Mesothelial cell of epicardium (in vitro differentiated cells): ENCODE results near the gene SIN3B. TPM values are rescaled to one million over a fixed set of nuclear protein-coding genes. Genes with fewer than 3 reads are reported as not detected.

Experiments
- DNase-seq, 2 experiments: peaks; one replicate each; pipeline ENCODE4 v3.0.0; 2021; ENCODE audit warnings: low spot score in 2 of 2; ENCODE audit not compliant: unreplicated experiment in 2 of 2
- H3K27ac Mint-ChIP-seq: 2 replicates; pipeline ENCODE4 v1.8.0; 2021; ENCODE audit warnings: mixed read lengths
- H3K27me3 Mint-ChIP-seq: 2 replicates; pipeline ENCODE4 v1.8.0; 2021; ENCODE audit warnings: low read depth, mixed read lengths
- H3K36me3 Mint-ChIP-seq: 2 replicates; pipeline ENCODE4 v1.8.0; 2021; ENCODE audit warnings: mixed read lengths
- H3K4me1 Mint-ChIP-seq: 2 replicates; pipeline ENCODE4 v1.8.0; 2021; ENCODE audit warnings: mixed read lengths
- H3K4me3 Mint-ChIP-seq: 2 replicates; pipeline ENCODE4 v1.8.0; 2021; ENCODE audit warnings: mild to moderate bottlenecking, moderate library complexity, mixed read lengths
- H3K9me3 Mint-ChIP-seq: 2 replicates; pipeline ENCODE4 v1.8.0; 2021; ENCODE audit warnings: mixed read lengths
- total RNA-seq: library from RNA; stranded (reverse); gene quantifications from 3 replicates; pipeline ENCODE4 v1.2.1, GENCODE V29; 2021
- TF ChIP-seq, protein P1 (sequence below): fragments of 200-600 bp; sonication (generic); IDR thresholded peaks from one replicate; pipeline ENCODE4 v1.5.0; 2021; ENCODE audit warnings: antibody characterized with exemption; ENCODE audit not compliant: unreplicated experiment

Gene SIN3B
- total RNA-seq, 1 donor from 2014 or later = 116 TPM

DNA sequence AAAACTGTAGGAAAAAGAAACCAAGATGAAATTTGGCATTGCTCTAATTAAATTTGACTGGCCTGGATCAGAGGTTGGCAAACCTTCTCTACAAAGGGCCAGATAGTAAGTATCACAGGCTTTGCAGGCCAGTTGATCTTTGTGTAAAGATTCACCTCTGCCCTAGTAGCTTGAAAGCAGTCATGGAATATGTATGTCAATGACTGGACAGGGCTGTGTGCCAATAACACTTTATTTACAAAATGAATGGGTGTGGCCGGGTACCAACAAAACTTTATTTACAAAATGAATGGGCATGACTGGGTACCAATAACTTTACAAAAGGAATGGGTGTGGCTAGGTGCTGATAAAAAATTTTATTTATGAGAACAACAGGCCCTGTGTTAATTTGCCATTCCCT is 20.0 kb downstream of the SIN3B start:
- Mint-ChIP-seq H3K4me3 (no peak overlapping the region), H3K36me3 (peaks cover 52% of the 10 kb centered on the region), H3K27ac (no peak overlapping the region), H3K27me3 (no peaks in the 10 kb centered on the region), H3K4me1 (no peaks in the 10 kb centered on the region), H3K9me3 (no peaks in the 10 kb centered on the region)
- TF ChIP-seq, protein P1, sequence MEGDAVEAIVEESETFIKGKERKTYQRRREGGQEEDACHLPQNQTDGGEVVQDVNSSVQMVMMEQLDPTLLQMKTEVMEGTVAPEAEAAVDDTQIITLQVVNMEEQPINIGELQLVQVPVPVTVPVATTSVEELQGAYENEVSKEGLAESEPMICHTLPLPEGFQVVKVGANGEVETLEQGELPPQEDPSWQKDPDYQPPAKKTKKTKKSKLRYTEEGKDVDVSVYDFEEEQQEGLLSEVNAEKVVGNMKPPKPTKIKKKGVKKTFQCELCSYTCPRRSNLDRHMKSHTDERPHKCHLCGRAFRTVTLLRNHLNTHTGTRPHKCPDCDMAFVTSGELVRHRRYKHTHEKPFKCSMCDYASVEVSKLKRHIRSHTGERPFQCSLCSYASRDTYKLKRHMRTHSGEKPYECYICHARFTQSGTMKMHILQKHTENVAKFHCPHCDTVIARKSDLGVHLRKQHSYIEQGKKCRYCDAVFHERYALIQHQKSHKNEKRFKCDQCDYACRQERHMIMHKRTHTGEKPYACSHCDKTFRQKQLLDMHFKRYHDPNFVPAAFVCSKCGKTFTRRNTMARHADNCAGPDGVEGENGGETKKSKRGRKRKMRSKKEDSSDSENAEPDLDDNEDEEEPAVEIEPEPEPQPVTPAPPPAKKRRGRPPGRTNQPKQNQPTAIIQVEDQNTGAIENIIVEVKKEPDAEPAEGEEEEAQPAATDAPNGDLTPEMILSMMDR = no peak
- DNase-seq = no peak

DNA sequence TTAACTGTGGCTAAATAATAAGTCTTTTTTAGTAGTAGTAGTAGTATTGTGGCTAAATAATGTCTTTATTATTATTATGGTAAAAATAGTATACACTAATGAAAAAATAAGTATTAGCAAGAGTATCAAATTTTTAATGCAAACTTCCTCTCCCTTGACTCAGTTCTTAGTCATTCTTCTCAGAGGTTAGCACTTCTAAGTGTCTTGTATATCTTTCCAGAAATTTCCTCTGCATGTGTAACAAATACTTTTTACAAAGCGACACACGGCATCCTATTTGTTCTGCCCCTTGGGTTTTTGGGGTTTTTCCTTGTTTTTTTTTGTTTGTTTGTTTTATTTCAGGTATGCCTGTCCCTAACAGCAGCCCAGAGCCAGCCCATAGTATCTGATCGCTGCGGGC is 20.9 kb downstream of the SIN3B start:
- H3K4me1 Mint-ChIP-seq = no peaks in the 10 kb centered on the region

DNA sequence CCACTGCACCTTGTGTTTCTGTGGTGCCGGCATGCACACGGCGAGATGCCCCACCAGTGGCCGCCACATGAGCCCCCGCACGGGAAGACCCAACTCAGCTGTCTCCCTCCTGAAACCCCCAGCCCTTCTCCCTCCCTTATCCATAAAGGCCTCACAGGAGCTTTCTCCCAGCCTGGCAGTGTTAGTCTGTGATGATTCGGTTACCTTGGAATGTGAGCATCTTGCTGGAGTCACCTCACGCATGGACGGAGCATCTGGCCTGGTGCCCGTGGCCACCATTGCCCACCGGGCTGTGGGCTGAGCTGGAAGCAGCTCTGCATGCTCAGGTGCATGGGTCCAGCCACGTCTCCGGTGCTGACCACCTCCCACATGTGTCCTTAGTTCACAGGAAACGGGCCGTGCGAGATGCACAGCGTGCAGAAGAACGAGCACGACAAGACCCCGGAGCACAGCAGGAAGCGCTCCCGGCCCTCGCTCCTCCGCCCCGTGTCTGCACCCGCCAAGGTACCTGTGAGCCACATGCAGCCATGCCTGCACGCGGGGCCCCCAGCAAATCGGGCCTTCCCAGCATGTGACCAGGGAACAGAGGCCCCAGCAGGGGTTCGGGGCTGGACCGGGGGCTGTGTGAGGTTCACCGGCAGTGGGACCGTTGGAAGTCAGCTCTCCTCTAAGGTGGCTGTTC is 22.0 kb downstream of the SIN3B start:
- H3K4me3 Mint-ChIP-seq = no peak overlapping the region
- DNase-seq = no peak
- no peaks in the 10 kb centered on the region for H3K27me3 Mint-ChIP-seq
- H3K9me3 Mint-ChIP-seq = no peaks in the 10 kb centered on the region
- H3K4me1 Mint-ChIP-seq = no peaks in the 10 kb centered on the region
- no peak overlapping the region for H3K27ac Mint-ChIP-seq
- peaks cover 50% of the 10 kb centered on the region for H3K36me3 Mint-ChIP-seq
- TF ChIP-seq, protein P1 = no peak

More for the DNA sequence above, 20.9 kb downstream of the SIN3B start:
- Mint-ChIP-seq H3K27ac (no peak overlapping the region), H3K9me3 (no peaks in the 10 kb centered on the region), H3K4me3 (no peak overlapping the region), H3K27me3 (no peaks in the 10 kb centered on the region), H3K36me3 (peaks cover 52% of the 10 kb centered on the region)
- DNase-seq = no peak
- TF ChIP-seq, protein P1 = no peak

DNA sequence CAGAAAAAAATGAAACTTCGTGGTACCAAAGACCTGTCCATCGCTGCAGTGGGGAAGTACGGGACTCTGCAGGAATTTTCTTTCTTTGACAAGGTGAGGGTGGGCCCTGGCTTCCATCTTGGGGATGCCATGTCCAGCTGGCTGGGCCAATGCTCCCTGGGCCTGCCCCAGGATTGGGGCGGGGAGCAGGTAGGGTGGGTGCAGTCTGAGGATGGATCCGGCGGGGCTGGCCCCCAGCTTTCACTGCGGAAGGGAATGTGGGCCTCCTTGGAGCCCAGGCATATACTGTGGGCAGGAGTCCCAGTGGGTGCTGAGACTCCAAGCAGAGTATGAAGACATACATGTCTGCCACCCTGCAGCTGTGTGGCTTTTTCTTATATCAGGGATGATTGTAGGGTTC is 23.9 kb downstream of the SIN3B start:
- Mint-ChIP-seq H3K36me3 (peaks cover 39% of the 10 kb centered on the region), H3K27ac (no peak overlapping the region), H3K4me1 (no peaks in the 10 kb centered on the region), H3K27me3 (no peaks in the 10 kb centered on the region), H3K9me3 (no peaks in the 10 kb centered on the region), H3K4me3 (no peak overlapping the region)
- TF ChIP-seq, protein P1 = no peak
- DNase-seq = no peak

DNA sequence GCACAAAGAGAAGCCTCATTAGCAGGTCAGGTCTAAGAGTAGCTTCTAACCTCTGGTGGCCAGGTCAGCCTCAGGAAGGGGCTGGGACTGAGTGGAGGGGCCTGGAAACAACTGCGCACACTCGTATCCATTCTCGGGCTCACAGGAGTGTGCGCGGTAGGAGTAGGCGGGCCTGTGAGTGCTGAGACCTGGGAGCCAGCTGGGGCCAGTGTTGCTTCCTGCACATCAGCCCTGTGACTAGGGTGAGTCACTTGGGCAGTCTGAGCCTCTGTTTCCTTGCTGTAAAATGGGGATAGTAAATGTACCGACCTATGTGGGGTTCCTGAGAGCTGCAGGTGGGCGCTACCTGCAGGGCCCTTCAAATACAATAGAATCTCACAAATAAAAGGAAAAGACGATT is 26.9 kb downstream of the SIN3B start:
- no peaks in the 10 kb centered on the region for H3K9me3 Mint-ChIP-seq
- DNase-seq = no peak
- H3K27me3 Mint-ChIP-seq = no peaks in the 10 kb centered on the region
- H3K36me3 Mint-ChIP-seq = peaks cover 30% of the 10 kb centered on the region
- H3K4me1 Mint-ChIP-seq = no peaks in the 10 kb centered on the region
- H3K27ac Mint-ChIP-seq = no peak overlapping the region
- no peak overlapping the region for H3K4me3 Mint-ChIP-seq
- TF ChIP-seq, protein P1 = no peak

DNA sequence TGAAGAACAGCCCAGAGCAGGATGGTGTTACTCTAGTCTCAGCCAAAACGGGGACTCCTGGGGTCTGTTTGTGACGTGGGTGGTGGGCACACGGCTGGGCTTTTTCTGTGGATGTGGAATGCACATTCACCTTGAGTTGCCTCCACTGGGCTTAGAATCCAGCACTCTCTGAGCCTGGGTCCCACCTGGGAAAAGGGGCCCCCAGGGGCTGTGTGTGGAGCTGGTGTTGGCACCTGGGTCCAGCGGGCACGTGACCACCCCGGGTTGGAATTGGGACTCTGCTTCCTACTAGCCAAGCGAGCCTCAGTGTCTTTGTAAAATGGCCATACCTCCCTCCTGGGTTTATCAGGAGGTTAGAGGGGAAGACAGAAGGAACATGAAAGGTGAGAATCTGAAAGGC is 30.4 kb downstream of the SIN3B start:
- Mint-ChIP-seq H3K4me3 (no peak overlapping the region), H3K4me1 (no peaks in the 10 kb centered on the region), H3K9me3 (no peaks in the 10 kb centered on the region), H3K36me3 (peaks cover 37% of the 10 kb centered on the region), H3K27ac (no peak overlapping the region), H3K27me3 (no peaks in the 10 kb centered on the region)
- TF ChIP-seq, protein P1 = no peak
- no peak for DNase-seq
